GM19023 (cell line): ENCODE measurements around the gene SPAG7.

ENCODE experiments used
- ATAC-seq: cut with Tn5 transposase; IDR thresholded peaks from one replicate; pipeline ENCODE4 v1.9.1; 2021; ENCODE audit warnings: mild to moderate bottlenecking, moderate library complexity; ENCODE audit not compliant: unreplicated experiment

The SPAG7 gene, protein sequence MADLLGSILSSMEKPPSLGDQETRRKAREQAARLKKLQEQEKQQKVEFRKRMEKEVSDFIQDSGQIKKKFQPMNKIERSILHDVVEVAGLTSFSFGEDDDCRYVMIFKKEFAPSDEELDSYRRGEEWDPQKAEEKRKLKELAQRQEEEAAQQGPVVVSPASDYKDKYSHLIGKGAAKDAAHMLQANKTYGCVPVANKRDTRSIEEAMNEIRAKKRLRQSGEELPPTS

GRCh38 chr17:4967539-4968485, at the start of gene SPAG7:
Gene SPAG7 (minus strand): TSS chr17:4967817. CDS start chr17:4967804, 13 bp downstream.
- peak; percentile 54 for ATAC-seq

DNA sequence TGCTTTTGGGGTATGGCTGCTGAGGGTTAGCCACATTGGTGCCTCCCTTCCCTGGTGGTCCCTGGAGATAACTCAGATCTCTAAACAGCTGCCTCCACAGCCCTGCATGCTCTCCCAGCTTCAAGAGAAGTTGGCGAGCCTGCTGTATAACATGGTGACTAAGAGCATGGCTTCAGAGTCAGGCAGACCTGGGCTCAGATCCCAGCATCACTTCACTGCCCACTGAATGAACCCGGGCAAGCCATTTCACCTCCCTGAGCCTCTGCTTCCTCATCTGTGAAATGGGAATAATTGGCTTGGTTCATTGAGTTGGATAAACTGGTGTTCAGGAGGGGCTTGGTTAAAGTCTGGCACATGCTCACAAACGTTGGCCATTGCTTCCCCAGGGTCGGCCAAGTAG, 46.7 kb upstream of the SPAG7 start:
- ATAC-seq, result no peak

DNA sequence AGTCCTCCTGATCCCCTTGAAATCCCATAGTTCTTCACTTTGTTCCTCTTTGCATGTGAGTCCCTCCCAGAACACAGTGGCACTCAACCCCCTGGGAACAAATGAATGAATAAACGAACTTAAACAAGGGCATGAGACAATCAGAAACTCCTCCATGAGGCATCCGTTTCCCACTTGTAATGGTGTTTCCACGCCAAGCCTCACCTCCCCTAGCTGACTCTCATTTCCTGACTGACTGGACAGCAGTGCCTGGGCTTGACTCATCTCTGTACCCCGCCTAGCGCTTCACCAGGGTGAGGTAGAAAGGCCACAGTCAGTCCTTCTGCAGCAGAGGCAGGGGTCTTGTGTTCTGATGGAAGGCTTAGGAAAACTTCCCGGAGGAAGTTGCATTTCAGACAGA, 44.3 kb upstream of the SPAG7 start:
- ATAC-seq, result no peak

GRCh38 chr17:5003214-5003867, 35.7 kb upstream of the SPAG7 start:
- no peak for ATAC-seq

DNA sequence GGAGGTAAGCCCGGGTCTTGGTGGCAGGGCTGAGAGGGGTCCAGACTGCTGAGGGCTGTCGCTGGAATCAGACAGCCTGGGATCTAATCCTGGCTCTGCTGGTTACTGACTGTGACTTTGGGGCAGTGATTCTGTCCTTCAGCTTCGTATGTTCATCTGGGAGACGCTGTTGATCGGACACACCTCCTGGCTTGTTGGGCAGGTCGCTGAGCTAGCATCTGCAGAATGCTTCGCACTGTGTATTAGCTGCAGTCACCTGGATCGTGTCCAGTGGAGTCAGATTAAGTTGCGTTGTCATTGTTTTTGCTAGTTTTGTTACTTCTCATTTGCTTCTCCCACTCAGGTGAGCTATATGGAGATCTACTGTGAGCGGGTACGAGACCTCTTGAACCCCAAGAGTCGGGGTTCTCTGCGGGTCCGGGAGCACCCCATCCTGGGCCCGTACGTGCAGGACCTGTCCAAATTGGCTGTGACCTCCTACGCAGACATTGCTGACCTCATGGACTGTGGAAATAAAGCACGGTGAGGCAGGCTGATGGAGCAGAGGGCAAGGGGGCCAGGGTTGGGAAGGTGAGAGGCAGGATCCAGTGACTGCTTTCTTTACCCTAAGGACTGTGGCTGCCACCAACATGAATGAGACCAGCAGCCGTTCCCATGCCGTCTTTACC, 34.6 kb upstream of the SPAG7 start:
- no peak for ATAC-seq

DNA sequence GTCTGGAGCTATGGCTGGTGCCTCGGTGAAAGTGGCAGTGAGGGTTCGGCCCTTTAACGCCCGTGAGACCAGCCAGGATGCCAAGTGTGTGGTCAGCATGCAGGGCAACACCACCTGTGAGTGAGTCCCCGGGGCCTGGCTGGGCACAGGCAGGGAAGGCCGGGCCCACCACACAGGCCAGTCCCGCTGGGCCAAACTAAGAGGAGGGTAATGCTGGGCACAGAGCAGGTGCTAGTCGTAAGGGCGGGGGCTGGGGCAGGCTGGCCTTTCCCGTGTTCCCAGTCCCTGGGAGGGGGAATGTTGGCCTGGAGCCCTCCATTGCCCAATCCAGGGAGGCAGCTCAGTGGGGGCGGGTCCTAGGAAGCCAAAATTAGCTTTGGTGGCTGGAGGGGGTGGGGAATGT, 32.6 kb upstream of the SPAG7 start:
- no peak for ATAC-seq

DNA sequence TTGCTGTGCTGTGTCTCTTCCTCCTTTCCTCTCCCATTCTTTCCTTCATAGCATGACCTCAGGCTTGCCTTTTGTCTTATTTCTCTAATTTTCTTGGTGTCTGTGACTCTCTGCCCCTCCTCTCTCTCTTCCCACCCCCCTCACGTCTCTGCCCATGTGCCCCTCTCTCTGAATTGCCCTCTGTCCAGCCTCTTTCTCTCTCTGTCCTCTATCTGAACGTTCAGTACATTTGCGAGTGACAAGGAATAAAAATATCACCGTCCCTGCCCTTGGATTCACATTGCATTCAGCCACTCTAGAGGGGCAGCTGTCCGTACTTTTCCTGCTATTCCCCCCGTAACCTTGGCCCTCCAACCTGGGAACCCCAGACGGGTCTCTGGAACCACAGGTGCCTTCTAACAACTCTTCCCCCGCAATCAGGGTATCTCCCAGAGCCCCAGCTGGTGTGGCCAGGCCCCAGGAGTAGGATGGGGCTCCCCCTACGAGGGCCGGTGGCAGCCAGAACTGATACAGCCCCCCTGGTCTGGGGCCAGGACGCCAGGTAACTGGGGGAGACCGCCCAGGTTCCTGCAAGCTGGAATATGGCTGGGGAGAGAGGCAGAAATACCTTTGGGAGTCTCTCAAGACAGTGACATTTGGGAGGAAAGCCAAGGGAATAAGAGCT, 31.9 kb upstream of the SPAG7 start:
- no peak for ATAC-seq

GRCh38 chr17:4998732-4999429, 31.3 kb upstream of the SPAG7 start:
- no peak for ATAC-seq

DNA sequence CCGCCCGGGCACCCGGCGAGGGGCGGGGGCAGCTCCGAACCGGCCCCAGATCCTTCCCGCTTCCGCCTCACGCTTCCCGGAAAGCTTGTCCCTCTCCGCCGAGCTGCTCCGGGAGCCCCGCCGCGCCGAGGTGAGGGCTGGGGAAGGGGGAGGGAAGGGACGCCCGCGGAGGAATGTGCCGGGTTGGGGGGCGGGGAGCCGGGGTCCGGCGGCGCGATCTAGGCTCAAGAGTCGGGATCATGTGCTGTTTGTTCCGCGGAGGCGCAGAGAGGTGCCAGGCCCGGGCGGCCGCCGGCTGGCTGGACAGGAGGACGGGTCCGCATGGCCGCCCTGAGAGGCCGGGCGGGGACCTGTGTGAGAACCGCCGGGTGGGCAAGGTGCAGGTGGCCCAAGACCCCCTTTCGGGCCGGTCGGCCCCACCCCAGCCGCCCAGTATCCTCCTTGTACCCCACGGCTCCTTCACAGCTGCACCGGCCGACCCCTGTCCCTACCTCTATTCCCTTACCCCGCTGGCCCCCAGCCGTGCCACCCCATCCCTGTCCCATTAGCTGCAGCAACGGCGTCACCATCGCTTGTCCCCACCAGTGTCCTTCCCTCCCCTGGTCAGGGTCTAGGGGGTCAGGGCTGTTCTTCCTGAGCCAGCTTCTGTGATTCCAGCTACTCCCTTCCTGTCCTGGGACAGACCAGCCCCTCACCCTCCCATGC, 30.6 kb upstream of the SPAG7 start:
- ATAC-seq, result no peak

- peak; percentile 86 for ATAC-seq
Measured at GRCh38 chr17:4997302-4998026, 29.8 kb upstream of the SPAG7 start, which contains the start of the genes INCA1 and KIF1C. Gene INCA1 (minus strand): TSS chr17:4997522. CDS start chr17:4994437, 3,085 bp downstream. Gene KIF1C (plus strand): TSS chr17:4997950. CDS start chr17:5000247, 2,297 bp downstream.

GRCh38 chr17:4994081-4994595, 26.5 kb upstream of the SPAG7 start:
- no peak for ATAC-seq

DNA sequence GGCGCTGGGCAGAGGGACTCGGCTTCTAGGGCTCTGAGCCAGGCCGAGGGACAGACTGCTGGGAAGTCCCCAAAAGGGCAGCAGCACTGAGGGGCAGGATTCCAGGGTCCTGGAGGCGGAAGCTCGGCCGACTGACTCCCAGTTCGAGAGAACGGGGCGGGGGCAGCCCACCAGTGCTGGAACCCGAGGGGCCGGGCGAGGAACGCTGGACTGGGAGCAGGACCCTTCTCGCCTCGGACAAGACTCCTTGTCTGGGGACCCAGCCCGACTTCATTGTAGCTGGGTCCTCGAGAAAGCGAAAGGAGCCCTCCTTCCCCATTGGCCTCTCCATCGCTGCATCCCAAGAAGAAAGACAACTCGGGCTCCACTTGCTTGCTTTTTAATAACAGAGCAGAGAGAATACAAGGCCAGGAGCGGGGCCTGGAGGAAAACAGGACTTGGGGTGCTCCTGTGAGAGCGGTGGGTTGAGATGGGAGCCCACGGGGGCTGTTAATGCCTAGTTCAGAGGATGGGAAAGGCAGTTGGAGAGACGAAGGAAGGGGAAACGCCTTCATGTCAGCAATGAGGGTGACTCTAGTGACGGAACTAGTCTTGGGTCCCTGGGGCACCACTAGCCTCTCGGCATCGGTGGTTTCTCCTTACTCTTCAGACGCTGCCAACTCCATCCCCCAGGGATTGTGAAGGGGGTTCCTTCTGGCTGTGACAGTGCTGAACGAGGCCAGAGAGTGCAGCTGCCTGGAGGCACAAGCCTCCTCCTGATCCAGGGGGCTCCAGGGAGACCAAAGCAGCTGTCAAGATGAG, 20.4 kb upstream of the SPAG7 start:
- ATAC-seq, result no peak

DNA sequence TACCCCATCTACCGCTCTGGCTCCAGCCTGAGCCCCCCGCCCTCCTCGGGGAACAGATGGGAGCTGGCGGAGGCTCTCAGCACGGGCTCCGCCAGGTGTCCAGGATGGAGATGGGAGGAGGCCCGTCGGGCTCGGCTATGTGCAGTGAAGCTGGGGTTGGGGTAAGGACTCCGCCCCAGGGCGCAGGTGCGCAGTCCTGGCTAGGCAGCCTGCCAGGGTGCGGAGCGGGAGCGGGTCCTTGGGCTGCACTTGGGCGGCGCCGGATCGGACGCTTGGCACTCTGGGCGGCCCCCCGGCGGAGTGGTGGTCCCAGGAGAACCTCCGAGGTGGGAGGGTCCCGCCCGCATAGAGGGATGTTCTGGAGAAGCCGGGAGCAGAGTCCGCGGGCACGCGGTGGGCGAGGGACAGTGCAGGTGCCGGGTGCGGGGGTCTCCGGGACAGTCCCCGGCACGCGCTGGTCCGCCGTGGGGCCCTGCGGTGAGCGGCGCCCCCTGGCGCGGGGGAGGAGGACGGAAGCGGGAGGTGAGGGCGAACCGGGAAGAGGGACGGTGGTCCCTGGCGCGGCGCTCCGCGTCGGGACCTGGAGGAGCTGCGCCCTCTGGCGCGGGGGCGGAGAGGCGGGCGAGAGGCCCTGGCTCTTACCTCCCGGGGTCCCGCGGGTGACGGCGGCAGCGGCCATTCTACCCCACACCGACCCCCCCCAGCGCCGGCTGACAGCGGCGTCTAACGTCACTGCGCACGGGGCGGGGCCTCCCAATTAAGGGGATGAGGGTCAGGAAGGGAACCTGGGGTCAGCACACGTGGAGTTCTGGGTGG, 19.5 kb upstream of the SPAG7 start, which contains the start of gene CAMTA2:
TSS of gene CAMTA2 (minus strand) at position 725 of the 816 bp plus-strand sequence. CDS start 1,453 bp downstream, outside the sequence.
- peak; percentile 67 for ATAC-seq

- no peak for ATAC-seq
Measured at GRCh38 chr17:4986403-4986802, 18.8 kb upstream of the SPAG7 start.

DNA sequence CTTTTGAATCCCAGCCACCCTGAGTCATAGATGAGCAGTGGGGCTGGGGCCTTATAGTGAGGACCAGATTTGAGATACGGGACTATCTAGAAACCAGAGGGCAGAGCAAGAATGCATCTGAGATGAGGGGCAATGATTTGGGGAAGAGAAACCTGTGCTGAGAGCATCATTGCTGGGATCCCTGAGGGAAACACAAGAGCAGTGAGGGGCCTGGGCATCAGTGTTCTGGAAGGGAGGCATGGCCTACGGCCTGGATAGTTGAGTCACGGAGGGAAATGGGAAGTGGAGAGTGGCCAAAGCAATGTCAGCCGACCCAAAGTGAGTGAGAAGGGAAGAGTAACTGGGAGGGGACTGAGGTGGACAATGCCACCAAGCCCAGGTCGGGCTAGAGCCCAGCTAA, 14.7 kb upstream of the SPAG7 start:
- no peak for ATAC-seq

DNA sequence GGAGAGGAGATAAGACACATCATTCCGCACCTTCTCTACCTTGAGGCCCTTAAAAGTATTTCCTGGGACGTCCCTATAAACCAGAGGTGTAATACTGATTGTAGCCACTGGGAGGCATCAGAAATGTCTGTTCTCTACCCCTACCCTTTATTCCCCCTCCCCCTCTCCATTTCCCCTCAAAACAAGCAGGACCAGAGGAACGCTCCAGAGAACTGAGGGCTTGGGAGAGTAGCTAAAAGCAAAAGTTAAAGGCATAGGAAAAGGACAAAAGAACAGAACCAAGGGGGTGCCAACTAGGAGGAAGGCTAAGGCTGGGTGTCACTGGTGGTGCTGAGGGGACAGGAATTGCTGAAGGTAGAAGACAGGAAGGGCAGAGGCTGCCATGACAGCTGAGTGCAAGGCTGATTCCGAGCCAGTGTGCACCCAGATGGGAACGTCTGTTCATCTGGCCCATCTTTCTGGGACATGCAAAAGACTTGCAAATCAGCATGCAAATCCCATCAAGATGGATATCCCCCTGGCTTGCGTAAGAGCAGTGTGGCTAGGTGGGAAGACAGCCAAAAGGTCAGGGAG, 13.1 kb upstream of the SPAG7 start:
- no peak for ATAC-seq
